Tibial nerve (tissue), 4 donors: ENCODE results near the gene HTR3A. TPM values are rescaled to one million over a fixed set of nuclear protein-coding genes. Genes with fewer than 3 reads are reported as not detected.

Experiments
- DNase-seq, 2 donors: peaks; one replicate each; pipeline ENCODE4 v3.0.0-alpha.2; 2019; ENCODE audit warnings: low spot score in 2 of 2
- H3K27ac ChIP-seq, 4 donors: fragments of 200-600 bp; sonication (generic) in 3 of 4; one replicate each; pipeline ENCODE4 v1.5.1; 2017 to 2019; ENCODE audit warnings: mild to moderate bottlenecking in 1 of 4
- H3K27me3 ChIP-seq, 2 donors: fragments of 200-600 bp; sonication (generic) in 1 of 2; one replicate each; pipeline versions ENCODE4 v1.5.1 to v1.6.0; 2017 to 2019
- H3K36me3 ChIP-seq, 3 donors: fragments of 200-600 bp; sonication (generic); one replicate each; pipeline ENCODE4 v1.5.1; 2018 to 2019
- H3K4me1 ChIP-seq, 4 donors: fragments of 200-600 bp; sonication (generic) in 3 of 4; one replicate each; pipeline ENCODE4 v1.5.1; 2017 to 2019
- H3K4me3 ChIP-seq, 4 donors: fragments of 200-600 bp; sonication (generic) in 3 of 4; one replicate each; pipeline ENCODE4 v1.5.1; 2017 to 2019; ENCODE audit warnings: mild to moderate bottlenecking in 1 of 4, moderate library complexity in 1 of 4
- H3K9me3 ChIP-seq, 4 donors: fragments of 200-600 bp; sonication (generic) in 3 of 4; one replicate each; pipeline ENCODE4 v1.5.1; 2017 to 2019
- EP300 ChIP-seq, 2 donors: sonication (generic); formaldehyde crosslinking; IDR thresholded peaks; one replicate each; pipeline ENCODE4 v1.6.1; 2017; ENCODE audit warnings: antibody characterized with exemption in 2 of 2, mild to moderate bottlenecking in 1 of 2
- POLR2A ChIP-seq, 2 donors: fragments of 450-650 bp; IDR thresholded peaks; one replicate each; pipeline ENCODE4 v1.6.1; 2017; ENCODE audit warnings: antibody characterized with exemption in 2 of 2, mild to moderate bottlenecking in 2 of 2, moderate library complexity in 2 of 2
- WGBS, 2 donors: methylation state at CpG; one replicate each; pipeline ENCODE4 v1.1.5; 2018; 5-methylcytosine and 5-hydroxymethylcytosine counted together
- total RNA-seq, 4 donors: library from RNA; depleted of rRNA; stranded (reverse); fragments of >200 nt; gene quantifications; one replicate each; pipeline ENCODE4 v1.1.0, GENCODE V29; 2016
- TF ChIP-seq, protein P1 (sequence below), 5 experiments: fragments of 200-600 bp in 3 of 5; fragments of 450-650 bp in 2 of 5; sonication (generic) in 3 of 5; IDR thresholded peaks; one replicate each; pipeline ENCODE4 v1.5.1; 2016 to 2019; ENCODE audit warnings: antibody characterized with exemption in 5 of 5, mild to moderate bottlenecking in 3 of 5, moderate library complexity in 2 of 5

HTR3A gene
- total RNA-seq, 4 donors from 2014 or later = not detected

DNA sequence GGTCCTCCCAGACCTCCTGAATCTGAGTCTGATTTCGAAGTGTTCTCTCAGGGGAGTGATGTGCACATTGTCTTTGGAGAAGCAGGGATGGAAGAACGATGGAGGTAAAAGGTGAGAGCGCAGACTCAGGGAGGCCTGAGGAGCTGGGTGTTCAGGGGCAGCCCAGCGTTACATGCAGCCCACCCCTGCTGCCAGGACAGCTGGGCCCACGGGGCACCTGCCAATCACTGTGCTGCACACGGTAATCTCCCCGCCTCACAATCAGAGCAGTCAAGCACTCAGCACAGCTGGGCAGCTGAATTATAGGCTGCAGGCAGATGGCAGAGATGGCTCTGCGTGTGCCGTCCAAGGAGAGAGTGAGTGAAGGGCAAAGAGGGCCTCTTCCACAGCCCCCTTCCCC, 17.9 kb upstream of the HTR3A start:
- no peak overlapping the region for H3K4me3 ChIP-seq
- TF ChIP-seq EP300 (IDR thresholded peaks at IDR 0.05) = no peak
- TF ChIP-seq, protein P1, sequence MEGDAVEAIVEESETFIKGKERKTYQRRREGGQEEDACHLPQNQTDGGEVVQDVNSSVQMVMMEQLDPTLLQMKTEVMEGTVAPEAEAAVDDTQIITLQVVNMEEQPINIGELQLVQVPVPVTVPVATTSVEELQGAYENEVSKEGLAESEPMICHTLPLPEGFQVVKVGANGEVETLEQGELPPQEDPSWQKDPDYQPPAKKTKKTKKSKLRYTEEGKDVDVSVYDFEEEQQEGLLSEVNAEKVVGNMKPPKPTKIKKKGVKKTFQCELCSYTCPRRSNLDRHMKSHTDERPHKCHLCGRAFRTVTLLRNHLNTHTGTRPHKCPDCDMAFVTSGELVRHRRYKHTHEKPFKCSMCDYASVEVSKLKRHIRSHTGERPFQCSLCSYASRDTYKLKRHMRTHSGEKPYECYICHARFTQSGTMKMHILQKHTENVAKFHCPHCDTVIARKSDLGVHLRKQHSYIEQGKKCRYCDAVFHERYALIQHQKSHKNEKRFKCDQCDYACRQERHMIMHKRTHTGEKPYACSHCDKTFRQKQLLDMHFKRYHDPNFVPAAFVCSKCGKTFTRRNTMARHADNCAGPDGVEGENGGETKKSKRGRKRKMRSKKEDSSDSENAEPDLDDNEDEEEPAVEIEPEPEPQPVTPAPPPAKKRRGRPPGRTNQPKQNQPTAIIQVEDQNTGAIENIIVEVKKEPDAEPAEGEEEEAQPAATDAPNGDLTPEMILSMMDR (IDR thresholded peaks at IDR 0.05) = no peak
- no peak for TF ChIP-seq POLR2A (IDR thresholded peaks at IDR 0.05)
- no peaks in the 10 kb centered on the region for H3K36me3 ChIP-seq
- 43 to 57% methylated on average over 9 of the region's 9 CpGs for WGBS, 2 donors
- H3K27me3 ChIP-seq = peaks cover 0 to 21% of the 10 kb centered on the region in 2 donors
- no peak overlapping the region for H3K27ac ChIP-seq
- DNase-seq = no peak
- no peaks in the 10 kb centered on the region for H3K4me1 ChIP-seq
- no peaks in the 10 kb centered on the region for H3K9me3 ChIP-seq

DNA sequence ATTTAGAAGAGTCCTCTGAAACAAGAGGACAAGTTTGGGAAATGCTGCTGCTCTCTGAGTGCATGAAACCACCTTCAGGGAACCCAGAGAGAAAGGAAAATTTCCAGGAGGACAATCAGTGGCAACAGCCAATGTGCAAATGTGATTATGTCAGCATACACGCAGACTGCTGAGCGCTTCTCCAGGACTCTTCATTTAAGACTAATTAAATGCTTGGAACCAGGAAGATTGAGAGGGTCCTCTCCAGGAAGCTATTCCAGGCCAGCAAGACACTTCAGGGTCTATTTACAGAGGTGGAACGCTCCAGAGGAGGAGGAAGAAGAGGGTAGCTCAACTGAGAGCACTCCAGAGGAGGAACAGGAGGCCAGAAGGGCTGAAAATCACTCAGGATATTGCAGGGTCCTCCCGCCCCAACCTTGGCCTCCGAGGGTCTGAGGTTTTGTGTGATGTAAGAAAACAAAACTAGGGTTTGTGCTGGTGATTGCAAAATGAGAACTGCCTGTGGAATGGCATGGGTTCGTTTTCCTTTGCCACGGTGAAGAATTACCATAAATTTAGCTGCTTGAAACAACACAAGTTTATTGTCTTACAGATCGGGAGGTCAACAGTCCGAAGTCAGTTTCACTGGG, 14.1 kb upstream of the HTR3A start:
- 43 to 45% methylated on average over 9 of the region's 9 CpGs for WGBS, 2 donors
- H3K4me1 ChIP-seq = no peaks in the 10 kb centered on the region
- H3K9me3 ChIP-seq = no peaks in the 10 kb centered on the region
- no peaks in the 10 kb centered on the region for H3K36me3 ChIP-seq
- TF ChIP-seq POLR2A (IDR thresholded peaks at IDR 0.05) = no peak
- no peaks in the 10 kb centered on the region for H3K27me3 ChIP-seq
- DNase-seq = no peak
- H3K4me3 ChIP-seq = no peak overlapping the region
- H3K27ac ChIP-seq = no peak overlapping the region

DNA sequence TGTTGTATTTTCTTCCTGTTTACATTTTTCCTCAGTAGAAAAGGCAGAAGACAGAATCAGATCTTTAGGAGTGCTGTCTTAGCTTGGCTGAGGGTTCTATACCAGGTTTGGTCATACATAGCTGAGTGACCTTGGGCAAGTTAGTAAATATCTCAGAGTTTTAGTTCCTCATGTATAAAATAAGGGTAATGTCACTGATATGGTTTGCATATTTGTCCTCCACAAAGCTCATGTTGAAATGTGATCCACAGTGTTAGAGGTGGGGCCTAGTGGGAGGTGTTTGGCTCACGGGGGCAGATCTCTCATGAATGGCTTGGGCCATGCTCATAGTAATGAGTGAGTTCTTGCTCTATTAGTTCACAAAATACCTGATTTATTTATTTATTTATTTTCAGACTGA, 7.5 kb upstream of the HTR3A start:
- 38% methylated on average over 1 of the region's 1 CpG for WGBS, 2 donors
- TF ChIP-seq POLR2A (IDR thresholded peaks at IDR 0.05) (no peak), EP300 (IDR thresholded peaks at IDR 0.05) (no peak)
- TF ChIP-seq, protein P1 (IDR thresholded peaks at IDR 0.05) = no peak
- no peak overlapping the region for H3K4me3 ChIP-seq

DNA sequence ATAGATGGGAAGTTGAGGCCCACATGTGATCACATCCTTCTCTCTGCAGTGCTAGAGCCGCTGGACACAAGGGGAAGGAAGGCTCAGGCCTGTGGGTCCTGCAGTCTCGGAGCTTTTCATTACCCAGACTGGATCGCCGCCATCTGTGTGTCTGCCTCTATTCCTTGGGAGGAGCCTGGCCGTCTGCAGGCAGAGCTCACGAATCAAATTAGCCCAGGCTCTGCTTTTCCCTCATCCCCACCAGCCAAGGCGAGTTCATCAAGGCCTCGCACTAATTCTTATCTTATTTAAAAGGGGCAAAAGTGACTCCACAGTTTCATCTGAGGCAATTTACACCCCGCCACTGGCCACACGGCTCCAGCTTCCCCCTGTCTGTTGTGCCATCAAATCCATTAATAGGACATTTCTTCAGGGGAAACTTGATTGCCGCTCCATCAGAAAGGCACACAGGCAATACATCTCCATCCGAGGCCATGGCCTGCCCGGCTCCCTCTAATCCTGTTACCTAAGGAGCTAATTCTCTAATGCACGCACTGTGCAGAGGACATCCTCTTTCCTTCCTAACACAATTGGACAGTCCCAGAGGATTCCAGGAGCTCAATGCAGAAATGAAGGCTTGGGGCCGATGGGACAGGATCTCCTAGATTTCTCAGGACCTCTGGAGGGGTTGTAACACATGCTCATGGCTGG, 3.3 kb upstream of the HTR3A start:
- no peak for DNase-seq
- H3K27ac ChIP-seq = no peak overlapping the region
- H3K36me3 ChIP-seq = no peaks in the 10 kb centered on the region
- no peak for TF ChIP-seq EP300 (IDR thresholded peaks at IDR 0.05)
- no peak for TF ChIP-seq POLR2A (IDR thresholded peaks at IDR 0.05)
- TF ChIP-seq, protein P1 (IDR thresholded peaks at IDR 0.05) = no peak
- 63 to 69% methylated on average over 14 to 15 of the region's 15 CpGs for WGBS, 2 donors
- no peak overlapping the region for H3K4me3 ChIP-seq
- H3K4me1 ChIP-seq = peaks cover 0 to 9% (median 2%) of the 10 kb centered on the region in 4 donors
- H3K27me3 ChIP-seq = peaks cover 0 to 5% of the 10 kb centered on the region in 2 donors
- no peaks in the 10 kb centered on the region for H3K9me3 ChIP-seq

More for the DNA sequence above, 7.5 kb upstream of the HTR3A start:
- no peak for DNase-seq
- Histone ChIP-seq H3K27me3 (peaks cover 0 to 3% of the 10 kb centered on the region in 2 donors), H3K36me3 (no peaks in the 10 kb centered on the region), H3K9me3 (no peaks in the 10 kb centered on the region), H3K4me1 (no peaks in the 10 kb centered on the region), H3K27ac (no peak overlapping the region)

DNA sequence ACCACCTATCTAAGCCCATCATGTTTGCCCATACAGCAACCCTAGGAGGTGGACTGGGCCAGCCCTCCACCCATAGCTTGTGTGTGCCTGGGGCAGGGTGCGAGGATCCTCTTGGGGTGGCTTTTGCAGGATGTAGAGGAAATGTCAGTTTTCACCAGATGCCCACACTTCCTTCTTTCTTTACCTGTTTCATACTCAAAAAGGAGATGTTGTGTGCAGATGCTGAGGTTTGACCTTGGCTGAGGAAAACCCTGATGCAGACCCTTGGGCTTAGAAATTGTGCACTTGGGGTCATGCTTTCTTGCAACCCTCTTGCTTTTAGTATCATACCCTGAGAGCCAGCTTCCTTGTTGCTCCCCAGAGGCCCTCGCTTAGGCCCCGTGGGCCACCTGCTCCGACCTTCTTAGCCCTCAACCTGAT, 2.2 kb downstream of the HTR3A start:
- Histone ChIP-seq H3K27me3 (peaks cover 0 to 23% of the 10 kb centered on the region in 2 donors), H3K27ac (no peak overlapping the region), H3K4me3 (no peak overlapping the region), H3K36me3 (no peaks in the 10 kb centered on the region), H3K4me1 (peaks cover 0 to 9% (median 2%) of the 10 kb centered on the region in 4 donors), H3K9me3 (no peaks in the 10 kb centered on the region)
- 71 to 80% methylated on average over 4 of the region's 4 CpGs for WGBS, 2 donors
- TF ChIP-seq POLR2A (IDR thresholded peaks at IDR 0.05) (no peak), EP300 (IDR thresholded peaks at IDR 0.05) (no peak)
- TF ChIP-seq, protein P1 (IDR thresholded peaks at IDR 0.05) = no peak
- no peak for DNase-seq
